ENCODE data around the gene GIT2.

- TF ChIP-seq POLR2A (IDR thresholded peaks at IDR 0.05) (no peak), EP300 (IDR thresholded peaks at IDR 0.05) (no peak)
- TF ChIP-seq, protein P1, sequence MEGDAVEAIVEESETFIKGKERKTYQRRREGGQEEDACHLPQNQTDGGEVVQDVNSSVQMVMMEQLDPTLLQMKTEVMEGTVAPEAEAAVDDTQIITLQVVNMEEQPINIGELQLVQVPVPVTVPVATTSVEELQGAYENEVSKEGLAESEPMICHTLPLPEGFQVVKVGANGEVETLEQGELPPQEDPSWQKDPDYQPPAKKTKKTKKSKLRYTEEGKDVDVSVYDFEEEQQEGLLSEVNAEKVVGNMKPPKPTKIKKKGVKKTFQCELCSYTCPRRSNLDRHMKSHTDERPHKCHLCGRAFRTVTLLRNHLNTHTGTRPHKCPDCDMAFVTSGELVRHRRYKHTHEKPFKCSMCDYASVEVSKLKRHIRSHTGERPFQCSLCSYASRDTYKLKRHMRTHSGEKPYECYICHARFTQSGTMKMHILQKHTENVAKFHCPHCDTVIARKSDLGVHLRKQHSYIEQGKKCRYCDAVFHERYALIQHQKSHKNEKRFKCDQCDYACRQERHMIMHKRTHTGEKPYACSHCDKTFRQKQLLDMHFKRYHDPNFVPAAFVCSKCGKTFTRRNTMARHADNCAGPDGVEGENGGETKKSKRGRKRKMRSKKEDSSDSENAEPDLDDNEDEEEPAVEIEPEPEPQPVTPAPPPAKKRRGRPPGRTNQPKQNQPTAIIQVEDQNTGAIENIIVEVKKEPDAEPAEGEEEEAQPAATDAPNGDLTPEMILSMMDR (IDR thresholded peaks at IDR 0.05), result no peak
Observed at GRCh38 chr12:109999649-109999971, 3.4 kb upstream of the GIT2 start.
